SKM-1 treated with dmso at 0.1 percent for 144 hours (cell line): ENCODE data around the gene RNF151.
"Not testable (repeated sequence)": the region's sequence is repeated elsewhere in the genome, so short reads cannot be mapped to it uniquely, and the experiment has no call there.

Experiments
- DNase-seq: peaks from one replicate; lab custom pipeline; 2025; ENCODE audit not compliant: unreplicated experiment; lab: John Stamatoyannopoulos, UW

The RNF151 gene

GRCh38 chr16:1966460-1966859 is at the start of gene RNF151:
TSS of gene RNF151 (plus strand) at chr16:1966856. CDS start at chr16:1966882, 26 bp downstream.
- DNase-seq = no peak

- no peak for DNase-seq
These were observed 49.5 kb upstream of the RNF151 start for GRCh38 chr16:1917056-1917664.

GRCh38 chr16:1917665-1918350 is 48.8 kb upstream of the RNF151 start:
- no peak for DNase-seq

GRCh38 chr16:1918351-1919326 is 48.0 kb upstream of the RNF151 start, which contains the start of gene HS3ST6:
TSS of gene HS3ST6 (minus strand) at chr16:1918415. CDS start at chr16:1918323, 92 bp downstream.
- DNase-seq = no peak

- DNase-seq = no peak
These were observed 47.2 kb upstream of the RNF151 start for GRCh38 chr16:1919327-1919998.

- DNase-seq = not testable (repeated sequence)
These were observed 46.5 kb upstream of the RNF151 start for GRCh38 chr16:1920122-1920521.

- DNase-seq = no peak
These were observed 45.9 kb upstream of the RNF151 start for GRCh38 chr16:1920727-1921171.

- no peak for DNase-seq
These were observed 44.3 kb upstream of the RNF151 start for GRCh38 chr16:1922357-1922756.

GRCh38 chr16:1923299-1924034 is 43.2 kb upstream of the RNF151 start:
- DNase-seq = no peak

- DNase-seq = no peak
These were observed 42.6 kb upstream of the RNF151 start for GRCh38 chr16:1924095-1924494.

GRCh38 chr16:1926271-1926670 is 40.4 kb upstream of the RNF151 start:
- DNase-seq = no peak

GRCh38 chr16:1929105-1929504 is 37.6 kb upstream of the RNF151 start:
- no peak for DNase-seq

- DNase-seq = peak; percentile 89
These were observed 36.9 kb upstream of the RNF151 start for GRCh38 chr16:1929578-1930337.

GRCh38 chr16:1930338-1930720 is 36.3 kb upstream of the RNF151 start:
- no peak for DNase-seq

- DNase-seq = no peak
These were observed 34.3 kb upstream of the RNF151 start for GRCh38 chr16:1932050-1933028.

GRCh38 chr16:1933097-1933661 is 33.5 kb upstream of the RNF151 start:
- DNase-seq = no peak

GRCh38 chr16:1936945-1937479 is 29.6 kb upstream of the RNF151 start:
- DNase-seq = no peak

GRCh38 chr16:1938316-1938715 is 28.3 kb upstream of the RNF151 start:
- peak; percentile 89 for DNase-seq
